GM19238 (cell line): Measurements from ENCODE around the gene POTEJ.
"Not testable (repeated sequence)": the region's sequence is repeated elsewhere in the genome, so short reads cannot be mapped to it uniquely, and the experiment has no call there.

Source experiments
- DNase-seq: peaks from one replicate; pipeline ENCODE4 v3.0.0; 2011; ENCODE audit warnings: low spot score; ENCODE audit not compliant: insufficient read length

POTEJ gene

DNA sequence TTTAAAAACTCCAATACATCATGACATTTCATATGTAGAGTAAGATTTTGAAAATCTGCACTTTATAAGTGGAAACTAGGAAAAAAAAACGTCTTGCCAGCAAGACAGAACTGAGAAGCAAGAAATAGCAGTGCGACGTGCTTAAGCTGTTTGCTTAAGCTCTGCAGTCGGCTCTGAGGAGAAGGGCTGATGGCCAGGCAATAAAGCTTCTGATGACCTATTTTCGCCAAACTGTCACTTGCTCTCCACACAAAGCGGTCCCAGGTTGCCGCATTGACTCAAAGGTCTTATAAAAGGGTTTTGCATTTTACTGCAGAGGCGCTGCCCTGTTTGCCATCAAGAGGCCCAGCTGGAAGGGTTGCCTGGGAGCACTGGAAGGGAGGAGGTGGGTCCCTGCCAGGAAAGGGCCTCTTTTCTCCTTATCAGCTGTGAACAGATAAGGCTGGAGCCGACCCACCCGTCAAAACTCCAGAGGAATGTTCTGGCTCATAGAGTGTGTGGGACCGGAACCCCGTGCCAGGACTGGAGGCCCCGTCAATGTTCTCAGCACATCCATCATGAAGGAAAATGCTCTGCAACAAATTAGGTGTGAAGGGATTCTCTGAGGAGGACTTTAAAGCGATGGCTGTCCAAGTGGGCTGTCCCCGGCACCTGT lies 9.5 kb upstream of the POTEJ start:
- not testable (repeated sequence) for DNase-seq

DNA sequence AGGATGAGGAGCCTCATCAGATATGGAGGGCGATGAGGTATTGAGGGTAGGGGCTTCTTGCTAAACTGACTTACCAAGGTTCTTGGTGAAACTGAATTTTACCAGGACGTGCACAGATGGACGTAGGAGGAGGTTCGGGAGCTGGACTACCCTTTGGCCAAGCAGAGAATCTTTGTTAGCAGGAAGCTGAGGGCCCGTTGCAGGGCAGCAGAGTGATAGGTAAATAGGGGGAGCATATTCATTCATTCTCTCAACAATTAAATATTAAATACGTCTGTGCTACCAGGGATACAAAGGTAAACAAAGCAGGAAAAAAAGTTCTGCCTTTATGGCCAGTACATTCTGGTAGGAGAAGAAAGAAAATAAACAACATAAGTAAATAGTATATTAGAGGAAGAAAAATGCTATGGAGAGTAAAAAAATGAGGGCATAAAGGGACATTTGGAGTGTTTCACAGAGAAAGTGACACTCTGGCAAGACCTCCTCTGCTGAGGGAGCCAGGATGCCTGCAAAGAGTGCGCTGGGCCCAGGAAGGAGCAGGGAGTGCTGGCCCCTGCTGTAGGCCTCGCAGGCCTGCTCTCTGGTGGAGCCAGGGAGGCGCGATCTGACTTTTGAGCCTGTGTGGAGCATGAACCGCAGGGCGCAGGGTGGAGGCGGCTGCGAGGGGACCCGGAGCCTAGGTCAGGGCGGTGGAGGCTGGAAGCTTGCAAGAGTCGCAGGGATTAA lies 2.8 kb upstream of the POTEJ start:
- DNase-seq = not testable (repeated sequence)

DNA sequence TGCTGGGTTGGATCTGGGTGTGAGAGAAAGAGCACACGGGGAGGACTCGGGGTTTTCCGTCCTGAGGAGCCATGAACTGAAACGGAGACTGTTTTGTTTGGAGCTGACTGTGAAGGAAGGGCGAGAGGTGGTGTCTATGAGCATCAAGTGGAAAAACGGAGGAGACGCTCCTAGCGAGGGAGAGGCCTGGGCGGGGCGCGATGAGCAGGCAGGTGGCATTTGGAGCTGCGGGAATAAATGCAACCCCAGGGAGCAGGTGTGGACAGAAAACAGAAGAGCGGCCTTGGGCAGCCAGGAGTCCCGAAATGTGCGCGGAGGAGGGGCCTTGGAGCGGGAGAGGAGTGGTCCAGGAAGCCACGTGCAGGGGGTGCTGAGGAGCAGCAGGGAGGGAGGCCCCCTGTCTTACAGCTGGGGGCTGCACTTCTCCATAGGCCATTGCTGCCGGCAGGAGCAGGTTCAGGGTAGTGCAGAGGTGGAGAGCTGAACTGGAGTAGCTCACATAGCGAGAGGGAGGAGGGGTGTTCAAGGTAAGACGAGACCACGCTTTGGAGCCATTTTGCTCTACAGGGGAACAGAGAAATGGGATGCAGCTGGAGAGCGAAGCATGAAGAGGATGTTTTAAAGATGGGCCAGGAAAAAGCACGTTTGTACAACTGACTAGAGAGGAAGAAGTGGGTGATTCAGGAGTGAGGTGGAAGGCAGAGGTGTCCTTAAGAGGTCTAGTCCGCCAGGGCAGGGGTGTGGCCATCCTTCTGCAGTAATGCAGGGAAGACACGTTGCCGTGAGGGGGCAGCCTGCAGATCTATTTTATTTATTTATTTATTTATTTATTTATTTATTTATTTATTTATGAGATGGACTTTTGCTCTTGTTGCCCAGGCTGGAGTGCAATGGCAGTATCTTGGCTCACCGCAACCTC lies 2.0 kb upstream of the POTEJ start:
- DNase-seq = not testable (repeated sequence)

DNA sequence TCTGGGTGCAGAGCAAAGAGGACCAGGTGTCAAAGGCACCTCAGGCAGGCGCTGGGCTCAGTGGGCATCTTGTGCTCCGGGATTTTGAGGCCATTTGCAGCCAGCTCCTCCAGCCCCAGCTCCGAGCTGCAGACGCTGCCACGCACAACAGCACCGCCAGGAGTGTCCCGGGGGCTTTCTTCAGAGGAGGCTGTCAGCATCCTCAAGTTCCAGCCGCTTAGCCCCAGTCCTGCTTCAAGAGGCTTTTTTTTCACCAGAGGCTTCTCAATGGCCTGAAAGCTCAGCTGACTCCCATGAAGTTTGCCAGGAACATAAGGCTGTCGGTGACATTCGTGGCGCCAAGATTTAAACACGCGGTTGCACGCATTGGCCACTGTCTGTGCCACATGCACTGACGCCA lies 754 bp upstream of the POTEJ start:
- DNase-seq = not testable (repeated sequence)

DNA sequence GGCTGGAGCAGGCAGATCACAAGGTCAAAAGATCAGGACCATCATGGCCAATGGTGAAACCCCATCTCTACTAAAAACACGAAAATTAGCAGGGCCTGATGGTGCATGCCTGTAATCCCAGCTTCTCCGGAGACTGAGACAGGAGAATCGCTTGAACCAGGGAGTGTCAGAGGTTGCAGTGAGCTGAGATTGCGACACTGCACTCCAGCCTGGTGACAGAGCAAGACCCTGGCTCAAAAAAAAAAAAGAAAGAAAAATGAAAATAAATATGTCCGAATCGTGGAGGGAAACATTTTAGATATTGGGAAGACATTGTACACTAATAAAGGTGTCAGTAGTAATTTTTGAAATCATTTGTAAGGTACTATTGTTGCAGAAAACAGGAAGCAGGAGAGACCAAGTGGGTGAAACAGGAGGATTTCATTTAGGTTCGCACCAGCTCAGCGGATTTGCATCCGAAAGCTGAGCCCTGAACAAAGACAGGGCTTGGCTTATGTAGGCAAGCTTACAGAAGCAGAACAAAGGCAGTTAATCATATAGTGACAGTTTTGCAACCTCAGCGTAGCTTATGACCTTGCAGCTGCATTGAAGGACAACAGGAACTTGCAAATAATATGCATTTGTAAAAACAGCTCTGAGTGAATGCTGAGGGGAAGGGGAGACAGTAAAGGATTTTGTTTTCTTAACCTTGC lies 17.7 kb downstream of the POTEJ start:
- DNase-seq = not testable (repeated sequence)

DNA sequence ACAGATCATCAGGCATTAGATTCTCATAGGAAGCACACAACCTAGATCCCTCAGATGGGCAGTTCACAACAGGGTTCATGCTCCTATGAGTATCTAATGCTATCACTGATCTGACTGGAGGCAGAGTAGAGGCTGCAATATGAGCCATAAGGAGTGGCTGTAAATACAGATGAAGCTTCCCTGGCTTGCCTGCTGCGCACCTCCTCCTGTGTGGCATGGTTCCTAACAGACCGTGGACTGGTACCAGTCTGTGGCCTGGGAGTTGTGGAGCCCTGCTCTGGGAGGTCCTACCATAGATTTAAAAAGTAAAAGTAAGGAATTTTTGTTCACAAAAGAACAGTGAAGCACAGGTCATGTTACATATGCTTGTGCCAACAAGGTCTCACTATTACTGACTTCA lies 27.7 kb downstream of the POTEJ start:
- DNase-seq = not testable (repeated sequence)

DNA sequence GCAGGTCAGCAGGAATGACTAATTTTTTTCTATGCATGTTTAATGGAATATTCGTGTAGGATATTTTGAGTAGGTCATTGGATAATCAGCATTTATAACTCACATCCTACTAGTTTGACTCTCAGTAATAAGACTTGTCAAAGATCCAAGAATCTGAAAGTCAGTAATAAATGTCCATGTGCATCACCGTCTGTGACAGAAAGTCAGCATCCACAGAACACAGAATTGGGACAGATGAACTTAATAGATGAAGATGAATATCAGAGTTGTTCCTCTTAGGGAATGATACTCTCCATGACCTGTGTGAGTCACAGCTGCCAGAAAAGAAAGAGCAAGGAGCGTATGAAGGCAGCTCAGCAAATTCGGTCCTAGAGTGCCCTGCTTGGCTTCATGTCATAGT lies 30.4 kb downstream of the POTEJ start:
- not testable (repeated sequence) for DNase-seq

DNA sequence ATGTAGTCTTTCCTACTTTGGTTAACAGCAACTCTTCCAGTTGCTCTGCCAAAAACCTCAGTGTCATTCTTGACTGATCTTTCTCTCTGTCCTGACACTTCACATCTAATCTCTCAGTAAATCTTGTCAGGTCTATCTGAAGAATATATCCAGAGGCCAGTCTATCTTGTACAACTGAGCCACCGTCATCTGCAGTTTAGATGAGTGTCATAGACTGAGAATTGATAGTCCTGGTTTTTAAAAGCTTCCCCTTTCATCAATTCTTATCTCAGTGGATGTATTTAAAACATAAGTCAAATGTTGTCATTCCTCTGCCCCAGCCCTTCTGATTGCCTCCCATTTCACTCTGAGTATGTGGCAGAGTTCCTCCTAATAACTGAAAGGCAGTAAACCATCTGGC lies 38.0 kb downstream of the POTEJ start:
- DNase-seq = not testable (repeated sequence)

DNA sequence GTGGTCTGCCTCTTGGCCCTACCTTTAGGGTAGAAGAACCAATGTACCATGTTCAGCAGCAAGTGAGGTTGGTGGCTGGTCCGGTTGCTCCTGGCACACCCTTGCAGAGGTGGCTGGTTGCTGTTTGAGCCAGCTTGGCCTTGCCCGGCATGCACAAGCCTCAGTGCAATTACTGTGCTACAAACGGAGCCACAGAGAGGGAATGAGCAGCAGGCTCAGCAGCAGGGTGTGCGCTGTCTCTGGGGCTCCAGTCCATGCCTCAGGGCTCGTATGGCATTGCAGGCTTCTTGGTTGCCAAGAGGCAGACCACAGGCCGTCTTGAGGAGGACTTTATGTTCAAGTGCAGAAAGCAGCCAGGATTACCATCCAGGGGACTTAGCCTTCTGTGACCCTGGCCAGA lies 53.3 kb downstream of the POTEJ start:
- DNase-seq = not testable (repeated sequence)

DNA sequence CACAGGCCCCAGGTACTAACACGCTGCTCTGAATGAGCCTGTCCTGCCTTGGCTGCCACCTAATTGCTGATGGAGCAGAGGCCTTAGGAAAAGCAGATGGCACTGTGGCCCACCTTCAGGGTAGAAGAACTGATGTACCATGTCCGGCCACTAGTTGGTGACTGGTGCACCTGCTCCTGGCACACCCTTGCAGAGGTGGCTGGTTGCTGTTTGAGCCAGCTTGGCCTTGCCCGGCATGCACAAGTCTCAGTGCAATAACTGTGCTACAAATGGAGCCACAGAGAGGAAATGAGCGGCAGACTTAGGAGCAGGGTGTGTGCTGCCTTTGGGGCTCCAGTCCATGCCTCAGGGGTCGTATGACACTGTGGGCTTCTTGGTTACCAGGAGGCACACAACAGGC lies 54.4 kb downstream of the POTEJ start:
- DNase-seq = not testable (repeated sequence)

DNA sequence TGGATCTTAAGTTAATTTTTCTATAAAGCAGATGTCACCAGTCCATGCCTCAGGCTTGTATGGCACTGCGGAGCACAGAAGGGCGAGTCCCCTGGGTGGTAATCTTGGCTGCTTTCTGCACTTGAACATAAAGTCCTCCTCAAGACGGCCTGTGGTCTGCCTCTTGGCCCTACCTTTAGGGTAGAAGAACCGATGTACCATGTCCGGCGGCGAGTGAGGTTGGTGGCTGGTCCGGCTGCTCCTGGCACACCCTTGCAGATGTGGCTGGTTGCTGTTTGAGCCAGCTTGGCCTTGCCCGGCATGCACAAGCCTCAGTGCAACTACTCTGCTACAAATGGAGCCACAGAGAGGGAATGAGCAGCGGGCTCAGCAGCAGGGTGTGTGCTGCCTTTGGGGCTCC lies 56.3 kb downstream of the POTEJ start:
- DNase-seq = not testable (repeated sequence)

DNA sequence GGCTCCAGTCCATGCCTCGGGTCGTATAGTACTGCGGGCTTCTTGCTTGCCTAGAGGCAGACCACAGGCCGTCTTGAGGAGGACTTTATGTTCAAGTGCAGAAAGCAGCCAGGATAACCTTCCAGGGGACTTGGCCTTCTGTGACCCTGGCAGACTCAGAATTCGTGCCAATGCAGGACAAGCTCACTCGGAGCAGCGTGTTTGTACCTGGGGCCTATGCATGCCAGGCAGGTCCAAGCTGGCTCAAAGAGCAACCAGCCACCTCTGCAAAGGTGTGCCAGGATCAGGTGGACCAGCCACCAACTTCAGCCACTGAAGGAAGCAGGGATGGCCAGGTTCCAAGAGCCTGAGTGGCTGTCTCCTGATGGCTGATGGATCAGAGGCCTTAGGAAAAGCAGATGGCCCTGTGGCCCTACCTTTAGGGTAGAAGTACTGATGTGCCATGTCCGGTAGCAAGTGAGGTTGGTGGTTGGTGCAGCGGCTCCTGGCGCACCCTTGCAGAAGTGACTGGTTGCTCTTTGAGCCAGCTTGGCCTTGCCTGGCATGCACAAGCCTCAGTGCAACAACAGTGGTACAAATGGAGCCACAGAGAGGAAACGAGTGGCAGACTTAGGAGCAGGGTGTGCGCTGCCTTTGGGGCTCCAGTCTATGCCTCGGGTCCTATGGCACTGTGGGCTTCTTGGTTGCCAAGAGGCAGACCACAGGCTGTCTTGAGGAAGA lies 58.9 kb downstream of the POTEJ start:
- not testable (repeated sequence) for DNase-seq

DNA sequence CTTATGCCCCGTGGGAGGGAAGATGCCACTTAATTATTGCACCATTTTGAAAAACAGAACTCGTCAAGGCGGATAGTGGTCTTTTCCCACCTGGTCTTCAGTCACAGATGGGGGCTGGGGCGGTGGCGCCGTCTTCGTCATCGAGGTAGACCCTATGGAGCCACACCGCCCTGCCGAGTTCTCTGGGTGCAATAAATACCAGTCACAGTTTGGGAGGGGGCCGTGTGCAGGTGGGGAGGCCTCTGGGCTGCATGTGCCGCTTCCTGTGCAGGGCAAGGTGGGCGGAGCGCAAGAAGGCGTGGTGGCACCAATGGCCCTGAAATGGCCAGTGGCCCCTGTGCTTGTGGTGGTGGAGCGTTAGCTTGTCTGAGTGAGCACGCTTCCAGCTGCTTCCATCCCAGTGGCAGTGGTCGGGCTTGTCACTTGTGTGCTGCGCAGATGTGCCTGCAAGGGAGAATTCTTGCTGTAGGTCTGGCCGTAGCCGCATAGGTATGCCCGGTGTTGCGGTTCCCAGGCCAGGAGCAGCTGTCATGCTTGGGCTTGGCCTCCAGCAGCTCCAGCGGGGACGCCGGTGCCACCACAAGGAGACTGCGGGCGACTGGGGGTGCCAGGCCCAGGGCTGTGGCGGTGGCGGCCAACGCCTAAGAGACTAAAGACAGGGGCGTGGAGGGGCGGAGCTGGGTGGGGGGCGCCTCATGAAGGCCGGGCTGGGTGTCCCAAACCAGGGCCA lies 81.0 kb downstream of the POTEJ start:
- not testable (repeated sequence) for DNase-seq

DNA sequence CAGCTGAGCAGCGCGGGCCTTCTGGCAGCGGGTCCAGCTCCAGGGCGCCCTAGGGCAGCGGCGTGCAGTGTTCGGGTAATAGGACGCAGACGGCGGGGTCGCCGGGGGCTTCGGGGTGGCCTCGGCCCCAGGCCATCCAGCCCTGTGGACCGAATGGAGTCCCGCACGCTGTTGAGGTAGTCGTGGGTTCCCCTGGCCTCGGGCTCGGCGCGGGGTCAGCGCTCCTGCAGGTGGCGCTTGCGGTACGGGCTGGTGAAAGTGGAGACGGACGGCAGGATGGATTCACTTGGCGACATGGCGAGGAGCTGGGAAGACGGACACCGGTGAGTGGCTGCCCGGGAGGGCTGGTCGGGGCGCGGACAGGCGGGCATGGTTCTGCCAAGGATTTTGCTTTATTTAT lies 82.2 kb downstream of the POTEJ start:
- DNase-seq = not testable (repeated sequence)

DNA sequence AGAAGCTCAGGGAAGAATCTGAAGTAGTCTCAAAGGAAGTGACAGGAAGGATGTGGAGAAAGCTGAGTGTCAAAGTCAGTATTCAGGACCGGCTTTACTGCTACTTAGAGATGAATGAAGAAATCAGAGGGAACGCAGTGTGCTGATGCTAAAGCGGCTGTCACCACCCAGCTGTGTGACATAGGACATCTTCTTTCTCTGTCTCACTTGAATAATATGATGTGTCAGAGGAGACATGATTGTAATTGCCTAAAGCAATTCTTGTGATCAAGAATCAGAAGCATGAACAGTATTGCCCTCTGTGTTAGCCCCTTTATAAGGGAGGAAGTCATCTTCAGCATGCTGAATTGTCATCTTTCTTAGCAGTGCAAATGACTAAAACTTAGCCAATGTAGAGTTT lies 92.0 kb downstream of the POTEJ start:
- DNase-seq = not testable (repeated sequence)
